CD8-positive, alpha-beta memory T cell (primary cell): Measurements from ENCODE around the gene IQSEC2. TPM values are rescaled to one million over a fixed set of nuclear protein-coding genes. Genes with fewer than 3 reads are reported as not detected.

Source experiments
- CTCF ChIA-PET: fragments of 350-600 bp; sonication (Branson Sonifier 250); formaldehyde crosslinking; loops from one replicate; lab custom pipeline; 2021; ENCODE audit warnings: antibody characterized with exemption; lab: Charles Lee
- POLR2A ChIA-PET: fragments of 350-600 bp; sonication (Branson Sonifier 250); formaldehyde crosslinking; loops from one replicate; lab custom pipeline; 2021; ENCODE audit warnings: antibody characterized with exemption; lab: Charles Lee
- DNase-seq, 5 donors: peaks; one replicate each; pipeline versions ENCODE4 v3.0.0 to v3.0.0-alpha.2; 2020 to 2022; ENCODE audit warnings: mixed read lengths in 1 of 5
- H3K27ac ChIP-seq: one replicate; pipeline ENCODE4 v1.7.0; 2013; ENCODE audit warnings: low read depth, mild to moderate bottlenecking, low read length, moderate library complexity
- H3K27me3 ChIP-seq: 2 replicates; pipeline ENCODE4 v1.7.0; 2013; ENCODE audit warnings: low read length, mild to moderate bottlenecking; ENCODE audit not compliant: insufficient read depth, poor library complexity, severe bottlenecking
- H3K36me3 ChIP-seq: 2 replicates; pipeline ENCODE4 v1.7.0; 2013; ENCODE audit warnings: mild to moderate bottlenecking, low read length, moderate library complexity; ENCODE audit not compliant: insufficient read depth
- H3K4me1 ChIP-seq: 2 replicates; pipeline ENCODE4 v1.7.0; 2013; ENCODE audit warnings: mild to moderate bottlenecking, low read length, moderate library complexity; ENCODE audit not compliant: insufficient read depth
- H3K4me3 ChIP-seq: 2 replicates; pipeline ENCODE4 v1.7.0; 2013; ENCODE audit warnings: mild to moderate bottlenecking, low read length
- H3K9me3 ChIP-seq: 2 replicates; pipeline ENCODE4 v1.7.0; 2013; ENCODE audit warnings: mild to moderate bottlenecking, low read length
- H3K27ac Mint-ChIP-seq, 8 donors: one replicate each; pipeline ENCODE4 v1.8.0; 2020 to 2021; ENCODE audit warnings: mixed read lengths in 8 of 8, mild to moderate bottlenecking in 6 of 8, inconsistent platforms in 3 of 8, moderate library complexity in 3 of 8
- H3K27me3 Mint-ChIP-seq, 2 donors: one replicate each; pipeline ENCODE4 v1.8.0; 2020 to 2021; ENCODE audit warnings: mixed read lengths in 2 of 2, mild to moderate bottlenecking in 1 of 2, moderate library complexity in 1 of 2
- H3K36me3 Mint-ChIP-seq, 3 donors: one replicate each; pipeline ENCODE4 v1.8.0; 2020 to 2021; ENCODE audit warnings: mixed read lengths in 3 of 3, inconsistent platforms in 1 of 3, mild to moderate bottlenecking in 1 of 3
- H3K4me1 Mint-ChIP-seq, 3 donors: one replicate each; pipeline ENCODE4 v1.8.0; 2020 to 2021; ENCODE audit warnings: mixed read lengths in 3 of 3, inconsistent platforms in 1 of 3, mild to moderate bottlenecking in 1 of 3
- H3K4me3 Mint-ChIP-seq, 7 donors: one replicate each; pipeline ENCODE4 v1.8.0; 2020 to 2021; ENCODE audit warnings: mixed read lengths in 7 of 7, mild to moderate bottlenecking in 6 of 7, moderate library complexity in 4 of 7, inconsistent platforms in 2 of 7
- H3K9me3 Mint-ChIP-seq, 5 donors: one replicate each; pipeline ENCODE4 v1.8.0; 2020 to 2022; ENCODE audit warnings: mixed read lengths in 5 of 5, mild to moderate bottlenecking in 3 of 5, moderate library complexity in 2 of 5, inconsistent platforms in 1 of 5
- polyA plus RNA-seq: library from polyadenylated mRNA; unstranded; fragments of 300-500 nt; fragmentation: Illumina TruSeq; gene quantifications from one replicate; pipeline ENCODE4 v1.2.3, GENCODE V29; 2021
- total RNA-seq, 2 experiments: library from RNA; stranded (reverse); gene quantifications; one replicate each; pipeline ENCODE4 v1.2.3, GENCODE V29; 2021

The IQSEC2 gene
- total and polyA plus RNA-seq, 3 experiments from 2014 or later, result 0.29 to 0.96 (median 0.35) TPM

DNA sequence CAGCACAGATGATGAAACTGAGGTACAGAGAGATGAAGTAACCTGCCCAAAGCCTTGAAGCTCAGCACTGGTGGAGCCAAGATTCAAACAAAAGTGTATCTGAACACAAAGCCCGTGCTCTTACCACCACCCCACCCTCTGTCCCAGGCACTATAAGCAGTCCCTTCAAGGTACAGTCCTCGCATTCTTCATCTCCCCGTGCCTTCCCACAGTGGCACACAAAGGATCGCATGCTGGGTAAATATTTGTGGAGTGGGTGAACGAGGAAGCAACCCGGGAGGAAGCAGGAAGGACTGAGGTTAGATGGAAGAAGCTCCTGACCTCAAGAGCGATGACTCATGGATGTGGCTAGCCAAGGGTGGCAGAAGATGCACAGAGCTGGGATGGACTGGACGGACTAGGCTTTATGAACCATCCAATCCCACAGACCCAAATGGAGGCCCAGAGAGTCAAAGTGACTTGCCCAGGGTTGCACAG is 18.4 kb downstream of the IQSEC2 start:
- H3K9me3 Mint-ChIP-seq, result no peaks in the 10 kb centered on the region
- peaks cover 0 to 13% of the 10 kb centered on the region in 2 donors for H3K27me3 Mint-ChIP-seq
- ChIA-PET CTCF (interaction anchor here (1.1 to 1.5 kb wide), 2 partner anchors 21 to 219 kb away, joined by 3 to 4 read pairs; no protein-coding TSS in a partner anchor), POLR2A (no interaction called here)
- no peaks in the 10 kb centered on the region for H3K36me3 ChIP-seq
- H3K4me3 Mint-ChIP-seq, result peak overlapping the region in 2 of 7 donors; percentile 16 to 42
- no peak for DNase-seq
- H3K27ac Mint-ChIP-seq, result peak overlapping the region in 3 of 8 donors; percentile 10 to 74 (median 18)
- H3K4me1 Mint-ChIP-seq, result peaks cover 29 to 30% (median 30%) of the 10 kb centered on the region in 3 donors
- no peaks in the 10 kb centered on the region for H3K27me3 ChIP-seq
- H3K9me3 ChIP-seq, result no peaks in the 10 kb centered on the region
- H3K36me3 Mint-ChIP-seq, result peaks cover 0 to 1% (median 0%) of the 10 kb centered on the region in 3 donors
- H3K4me3 ChIP-seq, result no peak overlapping the region
- H3K4me1 ChIP-seq, result peaks cover 16% of the 10 kb centered on the region
- H3K27ac ChIP-seq, result no peak overlapping the region

DNA sequence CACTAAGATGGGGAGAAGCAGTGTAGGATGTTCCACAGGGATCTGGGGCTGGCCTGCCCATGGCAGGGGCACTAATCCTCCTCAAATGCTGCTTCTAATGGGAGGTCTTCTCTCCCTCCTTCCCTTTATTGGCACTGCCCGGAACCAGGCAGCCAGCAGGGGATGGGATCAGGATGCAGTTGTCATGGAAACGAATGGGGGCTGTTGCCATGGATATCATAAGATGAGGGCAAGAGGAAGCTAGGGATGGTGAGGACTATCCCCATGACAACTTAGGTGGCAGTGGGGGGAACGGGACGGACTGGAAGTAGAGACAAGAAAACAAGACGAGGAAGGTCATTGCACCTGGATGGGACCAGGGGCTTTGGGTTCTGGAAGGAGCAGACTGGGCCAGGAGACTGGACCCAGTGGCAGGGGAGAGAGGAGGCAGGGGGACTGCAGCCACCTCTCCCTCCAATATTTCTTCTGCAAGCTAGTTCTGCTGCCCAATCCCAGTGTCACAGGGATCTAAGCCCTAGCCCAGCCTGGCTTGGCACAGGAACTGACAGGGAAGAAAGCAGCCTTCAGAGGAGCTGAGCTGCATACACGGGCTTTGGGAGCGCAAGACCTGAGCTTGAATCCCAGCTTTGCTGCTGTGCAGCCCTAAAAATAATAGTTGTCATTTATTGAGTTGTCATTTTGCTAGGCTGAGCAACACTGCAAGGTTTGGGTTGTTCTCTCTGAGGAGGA is 19.0 kb downstream of the IQSEC2 start:
- H3K27ac Mint-ChIP-seq, result peak overlapping the region in 4 of 8 donors; percentile 1 to 74 (median 14)
- peaks cover 0 to 1% (median 0%) of the 10 kb centered on the region in 3 donors for H3K36me3 Mint-ChIP-seq
- peaks cover 16% of the 10 kb centered on the region for H3K4me1 ChIP-seq
- H3K27me3 Mint-ChIP-seq, result peaks cover 0 to 16% of the 10 kb centered on the region in 2 donors
- H3K36me3 ChIP-seq, result no peaks in the 10 kb centered on the region
- H3K9me3 Mint-ChIP-seq, result no peaks in the 10 kb centered on the region
- H3K4me3 Mint-ChIP-seq, result peak overlapping the region in 2 of 7 donors; percentile 23 to 42
- POLR2A ChIA-PET, result no interaction called here
- peaks cover 29 to 30% (median 30%) of the 10 kb centered on the region in 3 donors for H3K4me1 Mint-ChIP-seq
- H3K9me3 ChIP-seq, result no peaks in the 10 kb centered on the region
- H3K4me3 ChIP-seq, result no peak overlapping the region
- no peak for DNase-seq
- CTCF ChIA-PET, result interaction anchor here (1.1 to 1.5 kb wide), 2 partner anchors 22 to 220 kb away, joined by 3 to 4 read pairs; no protein-coding TSS in a partner anchor
- no peaks in the 10 kb centered on the region for H3K27me3 ChIP-seq
- H3K27ac ChIP-seq, result no peak overlapping the region

DNA sequence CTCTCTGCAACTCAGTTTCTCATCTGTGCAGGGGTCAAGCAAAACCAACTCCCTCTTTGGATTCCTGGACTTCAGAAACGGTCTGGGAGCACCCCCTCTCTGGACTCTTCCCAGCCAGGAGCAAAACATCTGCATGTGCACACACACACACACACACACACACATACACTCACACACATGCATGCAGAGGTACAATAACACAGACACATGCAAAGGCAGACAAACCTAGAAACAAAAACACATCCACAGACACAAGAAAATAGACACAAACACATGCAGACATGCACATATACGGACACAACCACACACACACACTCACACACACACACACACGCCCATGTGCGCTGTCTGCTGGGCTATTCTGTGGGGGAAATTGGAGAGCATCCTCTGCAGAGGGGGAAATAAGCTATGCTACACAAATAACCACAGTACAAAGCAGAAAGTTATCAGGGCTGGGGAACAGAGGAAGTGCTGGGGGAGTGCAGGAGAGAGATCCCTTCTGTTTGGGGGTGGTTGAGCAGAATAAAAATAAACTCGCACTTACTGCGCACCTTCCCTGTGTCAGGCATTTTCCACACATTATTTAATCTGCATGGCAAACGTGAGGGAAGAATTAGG is 19.9 kb downstream of the IQSEC2 start:
- POLR2A ChIA-PET, result no interaction called here

DNA sequence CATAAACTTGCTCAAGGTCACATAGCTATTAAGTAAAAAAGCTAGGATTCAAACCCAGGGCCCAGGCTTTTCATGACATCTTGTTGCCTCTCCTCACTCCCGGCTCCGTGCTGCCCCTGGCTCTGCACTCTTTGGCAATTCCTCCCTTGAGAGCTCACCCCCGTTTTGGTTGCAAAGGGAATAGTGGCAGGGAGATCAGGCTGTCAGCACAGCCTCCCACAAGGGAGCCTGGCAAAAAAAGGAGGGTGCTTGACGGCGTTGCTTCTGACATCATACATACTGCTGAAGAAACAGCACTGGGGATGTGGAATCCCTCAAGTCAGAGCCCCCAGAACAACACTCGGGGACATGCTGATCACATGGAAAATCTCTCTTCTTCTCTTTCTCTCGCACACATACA is 20.5 kb downstream of the IQSEC2 start:
- no peaks in the 10 kb centered on the region for H3K9me3 Mint-ChIP-seq
- H3K4me3 ChIP-seq, result no peak overlapping the region
- H3K4me3 Mint-ChIP-seq, result no peak overlapping the region
- no peak for DNase-seq
- ChIA-PET CTCF (no interaction called here), POLR2A (no interaction called here)
- peaks cover 16% of the 10 kb centered on the region for H3K4me1 ChIP-seq
- peaks cover 29 to 30% (median 30%) of the 10 kb centered on the region in 3 donors for H3K4me1 Mint-ChIP-seq
- no peaks in the 10 kb centered on the region for H3K27me3 ChIP-seq
- peaks cover 0 to 1% (median 0%) of the 10 kb centered on the region in 3 donors for H3K36me3 Mint-ChIP-seq
- H3K27me3 Mint-ChIP-seq, result peaks cover 0 to 16% of the 10 kb centered on the region in 2 donors
- no peaks in the 10 kb centered on the region for H3K36me3 ChIP-seq
- peak overlapping the region in 1 of 8 donors; percentile 25 for H3K27ac Mint-ChIP-seq
- no peaks in the 10 kb centered on the region for H3K9me3 ChIP-seq
- no peak overlapping the region for H3K27ac ChIP-seq

More for the DNA sequence above, 19.9 kb downstream of the IQSEC2 start:
- CTCF ChIA-PET, result interaction anchor here (1.5 kb wide), 1 partner anchor 221 kb away, joined by 3 read pairs; no protein-coding TSS in a partner anchor
- peaks cover 29 to 30% (median 30%) of the 10 kb centered on the region in 3 donors for H3K4me1 Mint-ChIP-seq
- H3K4me1 ChIP-seq, result peaks cover 16% of the 10 kb centered on the region
- H3K9me3 Mint-ChIP-seq, result no peaks in the 10 kb centered on the region
- peak overlapping the region in 3 of 8 donors; percentile 1 to 14 (median 5) for H3K27ac Mint-ChIP-seq
- H3K4me3 Mint-ChIP-seq, result peak overlapping the region in 1 of 7 donors; percentile 32
- H3K9me3 ChIP-seq, result no peaks in the 10 kb centered on the region
- no peaks in the 10 kb centered on the region for H3K36me3 ChIP-seq
- H3K27me3 ChIP-seq, result no peaks in the 10 kb centered on the region
- no peak for DNase-seq
- no peak overlapping the region for H3K4me3 ChIP-seq
- H3K27ac ChIP-seq, result no peak overlapping the region
- peaks cover 0 to 17% of the 10 kb centered on the region in 2 donors for H3K27me3 Mint-ChIP-seq
- H3K36me3 Mint-ChIP-seq, result peaks cover 0 to 1% (median 0%) of the 10 kb centered on the region in 3 donors

DNA sequence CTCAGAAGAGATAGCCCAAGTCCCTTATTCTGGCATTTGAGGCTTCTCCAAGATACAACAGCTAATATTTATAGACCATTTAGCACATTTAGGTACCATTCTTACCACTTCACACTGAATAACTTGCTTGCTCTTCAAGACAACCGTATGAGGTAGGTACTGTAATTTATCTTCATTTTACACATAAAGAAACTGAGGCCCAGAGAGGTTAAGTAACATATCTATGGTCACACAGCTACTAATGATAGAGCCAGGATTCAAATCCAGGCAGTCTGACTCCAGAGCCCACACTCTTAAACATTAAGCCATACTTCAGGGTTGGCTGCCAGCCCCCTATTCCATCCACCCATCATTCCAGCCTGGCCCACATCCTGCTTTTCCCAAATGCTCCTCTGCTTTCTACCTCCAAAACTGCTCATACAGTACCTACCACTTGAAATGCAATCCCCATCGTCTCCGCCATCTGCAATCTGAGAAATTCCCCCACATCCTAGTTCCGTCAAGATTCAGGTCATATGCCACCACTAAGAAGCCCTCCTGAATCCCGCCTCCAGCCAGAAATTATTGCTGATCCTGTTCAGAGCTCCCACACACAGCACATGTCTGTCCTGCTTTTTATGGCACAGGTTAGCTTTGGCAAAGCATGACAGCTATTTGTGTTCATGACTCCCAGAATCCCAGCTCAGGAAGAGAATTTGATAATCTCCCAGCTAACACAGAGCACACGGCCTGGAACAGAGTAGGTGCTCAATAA is 23.5 kb downstream of the IQSEC2 start:
- Histone ChIP-seq H3K36me3 (no peaks in the 10 kb centered on the region), H3K4me3 (no peak overlapping the region), H3K27me3 (no peaks in the 10 kb centered on the region), H3K4me1 (peaks cover 8% of the 10 kb centered on the region), H3K27ac (no peak overlapping the region), H3K9me3 (no peaks in the 10 kb centered on the region)
- no peak overlapping the region for H3K4me3 Mint-ChIP-seq
- H3K9me3 Mint-ChIP-seq, result no peaks in the 10 kb centered on the region
- H3K27me3 Mint-ChIP-seq, result peaks cover 0 to 18% of the 10 kb centered on the region in 2 donors
- no peak overlapping the region for H3K27ac Mint-ChIP-seq
- POLR2A ChIA-PET, result no interaction called here
- H3K4me1 Mint-ChIP-seq, result peaks cover 13 to 16% (median 16%) of the 10 kb centered on the region in 3 donors
- H3K36me3 Mint-ChIP-seq, result peaks cover 0 to 1% (median 0%) of the 10 kb centered on the region in 3 donors
- DNase-seq, result no peak
- CTCF ChIA-PET, result no interaction called here

DNA sequence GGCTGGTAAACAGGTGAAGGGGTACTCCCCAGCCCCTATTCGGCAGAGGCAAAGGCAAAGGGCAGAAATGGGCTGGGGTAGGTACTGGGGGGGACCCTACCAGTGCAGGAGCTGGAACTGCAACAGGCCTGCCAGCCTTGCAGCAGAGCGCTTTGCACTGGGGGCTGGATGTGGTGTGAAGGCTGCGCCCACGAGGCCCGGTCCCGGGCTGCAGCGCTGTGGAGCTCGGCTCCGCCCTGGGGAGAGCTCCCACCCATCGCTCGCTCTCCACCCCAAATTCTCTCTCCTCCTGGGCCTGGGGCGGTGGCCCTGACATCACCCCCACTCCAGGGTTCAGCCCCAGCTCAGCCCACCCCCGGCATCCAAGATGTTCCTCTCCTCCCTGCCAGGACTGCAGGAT is 24.2 kb downstream of the IQSEC2 start:
- DNase-seq, result no peak
- ChIA-PET POLR2A (no interaction called here), CTCF (no interaction called here)
- Mint-ChIP-seq H3K27me3 (peaks cover 0 to 19% of the 10 kb centered on the region in 2 donors), H3K36me3 (peaks cover 0 to 1% (median 0%) of the 10 kb centered on the region in 3 donors), H3K9me3 (no peaks in the 10 kb centered on the region), H3K4me3 (no peak overlapping the region), H3K27ac (no peak overlapping the region), H3K4me1 (peaks cover 9 to 10% (median 10%) of the 10 kb centered on the region in 3 donors)
- Histone ChIP-seq H3K4me1 (peaks cover 6% of the 10 kb centered on the region), H3K27ac (no peak overlapping the region), H3K4me3 (no peak overlapping the region), H3K27me3 (no peaks in the 10 kb centered on the region), H3K9me3 (no peaks in the 10 kb centered on the region), H3K36me3 (no peaks in the 10 kb centered on the region)

DNA sequence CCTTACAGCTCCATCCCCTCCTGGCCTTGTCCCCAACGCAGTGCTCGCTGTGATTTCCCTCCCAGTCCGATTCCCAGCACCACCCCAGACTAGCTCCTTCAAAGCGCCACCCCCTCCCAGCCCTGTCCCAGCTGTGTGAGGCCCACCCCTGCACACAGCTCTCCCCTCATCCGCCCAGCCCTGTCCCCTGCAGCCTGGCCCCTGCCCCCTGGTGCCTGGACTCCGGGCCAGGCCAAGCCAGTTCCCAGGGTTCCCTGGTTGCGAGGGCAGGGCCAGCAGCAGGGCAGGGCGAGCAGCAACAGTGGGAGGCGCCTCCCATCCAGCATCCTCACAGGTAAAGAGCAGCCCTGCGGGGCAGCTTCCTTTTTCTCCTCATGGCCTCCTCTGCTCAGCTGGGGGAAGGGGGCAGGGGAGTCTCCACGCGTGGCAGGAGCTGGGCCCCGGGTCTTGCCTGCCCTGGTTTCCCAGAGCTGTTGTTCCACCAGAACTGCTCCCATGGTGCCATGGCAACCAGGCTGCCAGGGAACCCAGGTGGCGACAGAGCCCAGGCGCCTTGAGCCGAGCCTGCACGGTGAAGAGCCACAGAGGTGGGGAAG is 24.8 kb downstream of the IQSEC2 start:
- Histone ChIP-seq H3K9me3 (no peaks in the 10 kb centered on the region), H3K4me1 (no peaks in the 10 kb centered on the region), H3K27ac (no peak overlapping the region), H3K36me3 (no peaks in the 10 kb centered on the region), H3K27me3 (no peaks in the 10 kb centered on the region), H3K4me3 (no peak overlapping the region)
- Mint-ChIP-seq H3K27me3 (peaks cover 0 to 19% of the 10 kb centered on the region in 2 donors), H3K27ac (no peak overlapping the region), H3K4me3 (no peak overlapping the region), H3K9me3 (no peaks in the 10 kb centered on the region), H3K36me3 (peaks cover 0 to 1% (median 0%) of the 10 kb centered on the region in 3 donors), H3K4me1 (peaks cover 3 to 4% (median 4%) of the 10 kb centered on the region in 3 donors)
- CTCF ChIA-PET, result no interaction called here
- no peak for DNase-seq
- POLR2A ChIA-PET, result no interaction called here
